DND-41 (cell line): ENCODE results near the gene ELF1.
A peak's percentile ranks its signal among the peaks of the same experiment; 100 is the strongest.

Experiments
- ATAC-seq: fragments of 200-7000 bp; cut with Tn5 transposase; 3 replicates; pipeline ENCODE4 v1.9.1; 2021; ENCODE audit warnings: low read depth; ENCODE audit not compliant: insufficient read depth
- DNase-seq: peaks from one replicate; pipeline ENCODE4 v3.0.0-alpha.2; 2020
- H2AFZ ChIP-seq: 2 replicates; pipeline ENCODE4 v1.6.0; 2012; ENCODE audit warnings: low read depth, low read length
- H3K27ac ChIP-seq: 2 replicates; pipeline ENCODE4 v1.5.1; 2012; ENCODE audit warnings: low read length, inconsistent platforms
- H3K27me3 ChIP-seq: fragments of 200-600 bp; sonication (generic); 2 replicates; pipeline ENCODE4 v1.6.0; 2012; ENCODE audit warnings: low read length, mild to moderate bottlenecking, inconsistent platforms; ENCODE audit not compliant: insufficient read depth, poor library complexity
- H3K36me3 ChIP-seq: 2 replicates; pipeline ENCODE4 v1.5.1; 2012; ENCODE audit warnings: low read length, inconsistent platforms; ENCODE audit not compliant: insufficient read depth
- H3K4me1 ChIP-seq: 2 replicates; pipeline ENCODE4 v1.5.1; 2012; ENCODE audit warnings: mild to moderate bottlenecking, low read length; ENCODE audit not compliant: insufficient read depth
- H3K4me2 ChIP-seq: 2 replicates; pipeline ENCODE4 v1.6.0; 2012; ENCODE audit warnings: mild to moderate bottlenecking, moderate library complexity, low read length, inconsistent platforms; ENCODE audit not compliant: insufficient read depth
- H3K4me3 ChIP-seq, 2 experiments: fragments of 200-600 bp in 1 of 2; shearing (Covaris generic) in 1 of 2; 2 replicates each; pipeline ENCODE4 v1.5.1; 2012 to 2016; ENCODE audit warnings: inconsistent platforms in 2 of 2, low read length in 2 of 2, mild to moderate bottlenecking in 2 of 2, low read depth in 1 of 2, moderate library complexity in 1 of 2
- H3K79me2 ChIP-seq: 2 replicates; pipeline ENCODE4 v1.6.0; 2012; ENCODE audit warnings: low read length, inconsistent platforms; ENCODE audit not compliant: insufficient read depth
- H3K9ac ChIP-seq: 2 replicates; pipeline ENCODE4 v1.6.0; 2012; ENCODE audit warnings: low read depth, mild to moderate bottlenecking, inconsistent platforms, low read length, moderate library complexity
- H3K9me3 ChIP-seq: 2 replicates; pipeline ENCODE4 v1.5.1; 2012; ENCODE audit warnings: low read length, moderate library complexity, mild to moderate bottlenecking, inconsistent platforms; ENCODE audit not compliant: insufficient read depth, severe bottlenecking
- H4K20me1 ChIP-seq: 2 replicates; pipeline ENCODE4 v1.6.0; 2012; ENCODE audit warnings: low read length; ENCODE audit not compliant: insufficient read depth
- EZH2 ChIP-seq: IDR thresholded peaks from 3 replicates; pipeline ENCODE4 v1.6.1; 2012; ENCODE audit warnings: borderline replicate concordance, low read depth, mild to moderate bottlenecking, moderate library complexity, low read length, inconsistent platforms; ENCODE audit not compliant: severe bottlenecking
- TF ChIP-seq, protein P1 (sequence below): IDR thresholded peaks from 2 replicates; pipeline ENCODE4 v1.5.1; 2012; ENCODE audit warnings: borderline replicate concordance, low read length, moderate library complexity, mild to moderate bottlenecking; ENCODE audit not compliant: poor library complexity, severe bottlenecking; ENCODE audit errors: extremely low read depth

The ELF1 gene

GRCh38 chr13:40995997-40996396 lies 23.1 kb downstream of the ELF1 start:
- Histone ChIP-seq H3K79me2 (peaks cover 100% of the 10 kb centered on the region), H3K36me3 (peaks cover 43% of the 10 kb centered on the region), H3K9ac (no peak overlapping the region), H3K9me3 (no peaks in the 10 kb centered on the region), H3K27ac (peak overlapping the region; percentile 87), H2AFZ (no peak overlapping the region), H3K4me3 (no peak overlapping the region), H3K27me3 (no peaks in the 10 kb centered on the region), H3K4me2 (no peak overlapping the region), H3K4me1 (peaks cover 96% of the 10 kb centered on the region), H4K20me1 (0 out of 2 replicates have a peak, but pooled peaks cover 6% of the 10 kb centered on the region)
- ATAC-seq (no peak), DNase-seq (no peak)
- TF ChIP-seq EZH2 = no peak

DNA sequence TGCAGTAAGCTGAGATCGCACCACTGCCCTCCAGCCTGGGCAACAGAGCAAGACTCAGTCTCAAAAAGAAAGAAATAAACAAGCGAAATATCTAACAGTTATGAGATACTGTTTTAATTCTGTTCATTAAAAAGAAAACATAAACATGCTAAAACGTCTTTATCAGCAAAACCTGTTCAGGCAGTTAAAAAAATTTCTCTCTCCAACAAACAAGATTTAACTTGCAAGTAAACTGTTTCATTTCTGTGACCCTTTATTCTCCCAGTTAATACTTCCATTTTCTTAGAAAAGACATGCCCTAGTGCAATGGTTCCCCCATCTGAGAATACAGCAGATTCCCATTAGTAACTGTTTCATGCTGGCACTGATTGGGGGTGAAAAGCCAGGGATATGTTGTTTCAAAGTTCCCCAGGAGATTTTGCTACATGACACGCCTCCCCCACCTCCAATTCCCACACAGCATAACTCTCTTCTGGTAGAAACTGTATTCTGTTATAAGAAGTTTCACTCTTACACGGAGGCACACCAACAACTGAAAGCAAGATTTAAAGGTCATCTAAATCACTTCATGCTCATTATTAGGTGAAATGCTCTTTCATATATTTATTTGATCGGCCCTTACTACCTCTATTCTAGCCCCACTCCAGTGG lies 24.4 kb downstream of the ELF1 start:
- Histone ChIP-seq H3K4me2 (peak overlapping the region; percentile 11; the same call in 1 of the 2 replicates), H4K20me1 (0 out of 2 replicates have a peak, but pooled peaks cover 8% of the 10 kb centered on the region), H3K9ac (peak overlapping the region; percentile 6; the same call in 1 of the 2 replicates), H3K27me3 (no peaks in the 10 kb centered on the region), H3K36me3 (peaks cover 39% of the 10 kb centered on the region), H3K9me3 (no peaks in the 10 kb centered on the region), H3K79me2 (peaks cover 100% of the 10 kb centered on the region), H3K4me1 (peaks cover 100% of the 10 kb centered on the region), H2AFZ (no peak overlapping the region), H3K27ac (peak overlapping the region; percentile 87), H3K4me3 (no peak overlapping the region)
- TF ChIP-seq EZH2 = no peak
- TF ChIP-seq, protein P1, sequence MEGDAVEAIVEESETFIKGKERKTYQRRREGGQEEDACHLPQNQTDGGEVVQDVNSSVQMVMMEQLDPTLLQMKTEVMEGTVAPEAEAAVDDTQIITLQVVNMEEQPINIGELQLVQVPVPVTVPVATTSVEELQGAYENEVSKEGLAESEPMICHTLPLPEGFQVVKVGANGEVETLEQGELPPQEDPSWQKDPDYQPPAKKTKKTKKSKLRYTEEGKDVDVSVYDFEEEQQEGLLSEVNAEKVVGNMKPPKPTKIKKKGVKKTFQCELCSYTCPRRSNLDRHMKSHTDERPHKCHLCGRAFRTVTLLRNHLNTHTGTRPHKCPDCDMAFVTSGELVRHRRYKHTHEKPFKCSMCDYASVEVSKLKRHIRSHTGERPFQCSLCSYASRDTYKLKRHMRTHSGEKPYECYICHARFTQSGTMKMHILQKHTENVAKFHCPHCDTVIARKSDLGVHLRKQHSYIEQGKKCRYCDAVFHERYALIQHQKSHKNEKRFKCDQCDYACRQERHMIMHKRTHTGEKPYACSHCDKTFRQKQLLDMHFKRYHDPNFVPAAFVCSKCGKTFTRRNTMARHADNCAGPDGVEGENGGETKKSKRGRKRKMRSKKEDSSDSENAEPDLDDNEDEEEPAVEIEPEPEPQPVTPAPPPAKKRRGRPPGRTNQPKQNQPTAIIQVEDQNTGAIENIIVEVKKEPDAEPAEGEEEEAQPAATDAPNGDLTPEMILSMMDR = no peak
- ATAC-seq = no peak
- DNase-seq = no peak

DNA sequence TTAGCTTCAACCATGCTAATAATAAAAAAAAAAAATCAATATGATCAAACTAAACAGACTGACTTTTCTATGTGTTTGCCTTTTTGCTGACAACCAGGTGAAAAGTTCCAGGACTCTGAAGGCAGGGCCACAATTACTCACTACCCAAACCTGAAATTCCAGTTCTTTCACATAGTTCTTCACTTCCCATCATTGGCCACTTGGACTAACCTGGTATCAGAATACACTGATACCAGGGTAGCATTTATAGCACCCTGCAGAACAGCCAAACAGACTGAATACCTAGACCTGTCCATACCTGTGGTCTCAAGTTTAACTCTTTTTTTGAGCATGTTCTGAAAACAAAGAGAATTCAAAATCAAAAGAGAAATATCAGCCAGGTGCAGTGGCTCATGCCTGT lies 25.1 kb downstream of the ELF1 start:
- Histone ChIP-seq H4K20me1 (0 out of 2 replicates have a peak, but pooled peaks cover 8% of the 10 kb centered on the region), H2AFZ (no peak overlapping the region), H3K4me2 (peak overlapping the region; percentile 0; the same call in 1 of the 2 replicates), H3K9me3 (no peaks in the 10 kb centered on the region), H3K36me3 (peaks cover 34% of the 10 kb centered on the region), H3K27ac (peak overlapping the region; percentile 87), H3K79me2 (peaks cover 100% of the 10 kb centered on the region), H3K4me3 (no peak overlapping the region), H3K27me3 (no peaks in the 10 kb centered on the region), H3K4me1 (peaks cover 99% of the 10 kb centered on the region), H3K9ac (no peak overlapping the region)
- no peak for TF ChIP-seq EZH2
- TF ChIP-seq, protein P1 = no peak
- DNase-seq (no peak), ATAC-seq (no peak)

GRCh38 chr13:40992678-40993518 lies 26.2 kb downstream of the ELF1 start:
- peak overlapping the region; percentile 39 for H3K4me2 ChIP-seq
- peak; percentile 62 for ATAC-seq
- TF ChIP-seq, protein P1 = peak; percentile 44
- no peak for TF ChIP-seq EZH2

More at GRCh38 chr13:40992678-40993518, 26.2 kb downstream of the ELF1 start:
- peak; percentile 47 for DNase-seq
- Histone ChIP-seq H2AFZ (no peak overlapping the region), H3K9ac (peak overlapping the region; percentile 32), H3K4me3 (no peak overlapping the region), H3K79me2 (peaks cover 100% of the 10 kb centered on the region), H3K36me3 (peaks cover 31% of the 10 kb centered on the region), H3K9me3 (no peaks in the 10 kb centered on the region), H3K27me3 (no peaks in the 10 kb centered on the region), H4K20me1 (0 out of 2 replicates have a peak, but pooled peaks cover 8% of the 10 kb centered on the region), H3K27ac (peak overlapping the region; percentile 87), H3K4me1 (peaks cover 99% of the 10 kb centered on the region)
